Retinal pigment epithelial cell (primary cell): ENCODE measurements around the gene SYTL1.

Experiments used
- DNase-seq: peaks from one replicate; pipeline ENCODE4 v3.0.0-alpha.2; 2010; ENCODE audit warnings: low read depth
- H3K4me3 ChIP-seq: 2 replicates; pipeline ENCODE4 v1.5.1; 2011; ENCODE audit warnings: mild to moderate bottlenecking, low read length, control low read depth, moderate library complexity
- CTCF ChIP-seq: conservative IDR thresholded peaks from 2 replicates; pipeline ENCODE4 v1.5.1; 2011; ENCODE audit warnings: low read depth, low read length, control low read depth, inconsistent platforms

Gene SYTL1

GRCh38 chr1:27358928-27359313 lies 17.1 kb downstream of the SYTL1 start:
- DNase-seq: no peak
- no peak overlapping the region for H3K4me3 ChIP-seq
- TF ChIP-seq CTCF: no peak

- no peak for TF ChIP-seq CTCF
- no peak for DNase-seq
- peak overlapping the region; percentile 51 for H3K4me3 ChIP-seq
Measured at GRCh38 chr1:27359822-27360158, 18.0 kb downstream of the SYTL1 start.

- DNase-seq: no peak
- H3K4me3 ChIP-seq: peak overlapping the region; percentile 51
- TF ChIP-seq CTCF: no peak
Measured at GRCh38 chr1:27360159-27361043, 18.6 kb downstream of the SYTL1 start.

- no peak for TF ChIP-seq CTCF
- H3K4me3 ChIP-seq: no peak overlapping the region
- no peak for DNase-seq
Measured at GRCh38 chr1:27361044-27361402, 19.2 kb downstream of the SYTL1 start.

GRCh38 chr1:27361553-27361952 lies 19.7 kb downstream of the SYTL1 start:
- H3K4me3 ChIP-seq: no peak overlapping the region
- no peak for TF ChIP-seq CTCF
- DNase-seq: no peak

- no peak for TF ChIP-seq CTCF
- DNase-seq: no peak
- no peak overlapping the region for H3K4me3 ChIP-seq
Measured at GRCh38 chr1:27363766-27364695, 22.2 kb downstream of the SYTL1 start.
